Pancreas (tissue), 10 donors: ENCODE measurements around the gene RAI1. TPM values are rescaled to one million over a fixed set of nuclear protein-coding genes. Genes with fewer than 3 reads are reported as not detected.
A peak's percentile ranks its signal among the peaks of the same experiment; 100 is the strongest.

Experiments
- ATAC-seq, 4 donors: fragments of 200-7000 bp; cut with Tn5 transposase; one replicate each; pipeline versions ENCODE4 v1.8.0 to v1.9.1; 2020; ENCODE audit warnings: mild to moderate bottlenecking in 4 of 4, moderate library complexity in 4 of 4
- DNase-seq, 6 donors: peaks; one replicate each; pipeline ENCODE4 v3.0.0-alpha.2; 2020
- FAIRE-seq: peaks from 2 replicates; lab custom pipeline; 2012; peaks lifted over from hg19 to GRCh38; lab: Jason Lieb, UNC
- H3K27ac ChIP-seq, 4 donors: fragments of 200-600 bp; sonication (generic); 1 replicate in 3 of 4; 2 replicates in 1 of 4; pipeline versions ENCODE4 v1.5.0 to v1.8.0; 2020
- H3K27me3 ChIP-seq, 4 donors: fragments of 200-600 bp; one replicate each; pipeline ENCODE4 v1.8.0; 2021
- H3K36me3 ChIP-seq, 3 donors: fragments of 200-600 bp; sonication (generic) in 1 of 3; one replicate each; pipeline versions ENCODE4 v1.5.0 to v1.8.0; 2020 to 2021
- H3K4me1 ChIP-seq, 3 donors: fragments of 200-600 bp; one replicate each; pipeline ENCODE4 v1.8.0; 2021
- H3K4me3 ChIP-seq, 4 donors: fragments of 200-600 bp; sonication (generic) in 2 of 4; one replicate each; pipeline versions ENCODE4 v1.5.0 to v1.8.0; 2020 to 2021
- H3K9me3 ChIP-seq, 4 donors: fragments of 200-600 bp; one replicate each; pipeline ENCODE4 v1.8.0; 2021
- WGBS, 2 donors: extraction: QIAGEN DNeasy Blood & Tissue Kit; methylation state at CpG; one replicate each; pipeline ENCODE4 v1.1.7; 2013; 5-methylcytosine and 5-hydroxymethylcytosine counted together
- intact Hi-C, 3 donors: fragments of 100-400 bp; cut with DNase I; formaldehyde crosslinking; loops; one replicate each; pipeline versions ENCODE4 v1.11.1 to v1.14.2; 2022
- polyA plus RNA-seq, 2 donors: library from polyadenylated mRNA; stranded (reverse); fragments of 200-250 nt; gene quantifications; one replicate each; pipeline ENCODE4 v1.2.3, GENCODE V29; 2013
- total RNA-seq, 6 donors: library from RNA; stranded (reverse); fragmentation: NEBNext Ultra II Directional in 4 of 6; extraction: Animal tissue kit (Norgen Biotek cat#: 25700) in 4 of 6; gene quantifications; one replicate each; pipeline versions ENCODE4 v1.2.1 to v1.2.4, GENCODE V29; 2021 to 2023
- TF ChIP-seq, protein P1 (sequence below), 4 donors: fragments of 200-600 bp; sonication (generic) in 3 of 4; IDR thresholded peaks; one replicate each; pipeline versions ENCODE4 v1.5.0 to v1.8.0; 2021; ENCODE audit warnings: antibody characterized with exemption in 4 of 4
- donor health status: healthy with polysubstance abuse.
- donor health status: DM: no; HTN: no; CAD: no; lungs with moderate emphysema.
- donor health status: DM: no; HTN: no; CAD: no.
- donor health status: control.
- donor health status: control.
- donor health status: Bipolar disorder and iron deficiency.
- donor health status: DM: yes; HTN: yes; CAD: no.
- donor health status: DM: no; HTN: no; CAD: no.
- donor health status: DM: no; HTN: no; CAD: no.
- donor health status: DM: yes; HTN: yes; CAD: no.

Gene RAI1
- total and polyA plus RNA-seq, 8 donors = 12.1 to 23.9 (median 16.7) TPM

DNA sequence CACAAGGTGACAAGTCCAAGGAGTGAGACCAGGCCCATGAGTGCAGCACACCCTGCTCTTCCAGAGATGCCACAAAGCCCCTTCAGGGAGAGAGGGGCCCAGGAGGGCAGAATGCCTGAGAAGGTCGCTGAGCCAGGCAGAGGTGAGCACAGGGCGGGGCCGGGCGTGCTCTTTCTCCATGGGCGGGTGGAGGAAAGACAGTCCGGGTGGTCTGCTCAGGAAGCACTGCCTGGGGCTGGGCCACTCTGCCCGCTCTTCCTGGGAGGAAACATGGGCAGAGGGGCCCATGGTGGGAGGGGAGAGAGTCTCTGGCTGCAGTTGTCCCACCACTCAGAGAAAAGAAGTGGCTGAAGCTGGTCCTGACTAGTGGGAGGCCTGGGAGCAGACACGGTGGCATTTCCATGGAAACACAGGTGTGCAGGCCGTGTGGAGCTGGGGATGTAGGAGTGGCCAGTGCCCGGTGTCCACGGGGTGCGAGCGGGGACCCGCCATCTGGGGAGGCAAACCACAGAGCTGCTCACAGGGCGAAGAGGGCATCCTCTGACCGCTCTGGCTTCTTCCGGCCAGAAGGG is 165.9 kb downstream of the RAI1 start:
- intact Hi-C loops = no loop called here
- no peaks in the 10 kb centered on the region for H3K9me3 ChIP-seq
- DNase-seq (no peak), ATAC-seq (no peak), FAIRE-seq (no peak)
- no peak overlapping the region for H3K4me3 ChIP-seq
- peaks cover 0 to 8% (median 0%) of the 10 kb centered on the region in 3 donors for H3K36me3 ChIP-seq
- H3K27ac ChIP-seq = no peak overlapping the region
- TF ChIP-seq, protein P1, sequence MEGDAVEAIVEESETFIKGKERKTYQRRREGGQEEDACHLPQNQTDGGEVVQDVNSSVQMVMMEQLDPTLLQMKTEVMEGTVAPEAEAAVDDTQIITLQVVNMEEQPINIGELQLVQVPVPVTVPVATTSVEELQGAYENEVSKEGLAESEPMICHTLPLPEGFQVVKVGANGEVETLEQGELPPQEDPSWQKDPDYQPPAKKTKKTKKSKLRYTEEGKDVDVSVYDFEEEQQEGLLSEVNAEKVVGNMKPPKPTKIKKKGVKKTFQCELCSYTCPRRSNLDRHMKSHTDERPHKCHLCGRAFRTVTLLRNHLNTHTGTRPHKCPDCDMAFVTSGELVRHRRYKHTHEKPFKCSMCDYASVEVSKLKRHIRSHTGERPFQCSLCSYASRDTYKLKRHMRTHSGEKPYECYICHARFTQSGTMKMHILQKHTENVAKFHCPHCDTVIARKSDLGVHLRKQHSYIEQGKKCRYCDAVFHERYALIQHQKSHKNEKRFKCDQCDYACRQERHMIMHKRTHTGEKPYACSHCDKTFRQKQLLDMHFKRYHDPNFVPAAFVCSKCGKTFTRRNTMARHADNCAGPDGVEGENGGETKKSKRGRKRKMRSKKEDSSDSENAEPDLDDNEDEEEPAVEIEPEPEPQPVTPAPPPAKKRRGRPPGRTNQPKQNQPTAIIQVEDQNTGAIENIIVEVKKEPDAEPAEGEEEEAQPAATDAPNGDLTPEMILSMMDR (IDR thresholded peaks at IDR 0.05) = no peak
- H3K4me1 ChIP-seq = peaks cover 2 to 18% (median 6%) of the 10 kb centered on the region in 3 donors
- WGBS, 2 donors = 79 to 81% methylated on average over 17 of the region's 17 CpGs
- no peaks in the 10 kb centered on the region for H3K27me3 ChIP-seq

DNA sequence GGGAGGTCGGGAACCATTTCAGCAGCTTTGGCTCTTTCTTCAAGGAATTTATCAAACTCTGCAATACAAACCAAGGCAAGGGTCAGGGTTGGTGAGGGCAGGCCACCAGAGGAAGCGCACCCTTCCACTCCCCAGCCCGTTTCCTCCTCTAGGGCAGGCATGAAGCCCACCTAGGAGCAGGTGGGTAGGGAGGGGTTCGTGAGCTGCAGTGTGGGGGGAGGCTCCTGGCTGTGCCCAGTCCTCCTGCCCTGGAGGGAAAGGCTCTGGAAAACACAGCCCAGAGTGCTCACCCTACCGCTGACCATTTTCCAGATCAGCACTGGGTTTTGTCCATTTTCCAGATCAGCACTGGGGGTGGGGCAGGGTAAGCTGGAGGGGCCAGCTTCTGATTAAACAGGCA is 166.5 kb downstream of the RAI1 start:
- Histone ChIP-seq H3K27ac (no peak overlapping the region), H3K27me3 (no peaks in the 10 kb centered on the region), H3K4me3 (no peak overlapping the region), H3K9me3 (no peaks in the 10 kb centered on the region), H3K4me1 (peaks cover 0 to 14% (median under 1%) of the 10 kb centered on the region in 3 donors), H3K36me3 (peaks cover 0 to 8% (median 0%) of the 10 kb centered on the region in 3 donors)
- TF ChIP-seq, protein P1 (IDR thresholded peaks at IDR 0.05) = no peak
- no peak for FAIRE-seq
- 93 to 96% methylated on average over 5 of the region's 5 CpGs for WGBS, 2 donors
- DNase-seq = no peak
- ATAC-seq = no peak
- intact Hi-C loops = no loop called here

DNA sequence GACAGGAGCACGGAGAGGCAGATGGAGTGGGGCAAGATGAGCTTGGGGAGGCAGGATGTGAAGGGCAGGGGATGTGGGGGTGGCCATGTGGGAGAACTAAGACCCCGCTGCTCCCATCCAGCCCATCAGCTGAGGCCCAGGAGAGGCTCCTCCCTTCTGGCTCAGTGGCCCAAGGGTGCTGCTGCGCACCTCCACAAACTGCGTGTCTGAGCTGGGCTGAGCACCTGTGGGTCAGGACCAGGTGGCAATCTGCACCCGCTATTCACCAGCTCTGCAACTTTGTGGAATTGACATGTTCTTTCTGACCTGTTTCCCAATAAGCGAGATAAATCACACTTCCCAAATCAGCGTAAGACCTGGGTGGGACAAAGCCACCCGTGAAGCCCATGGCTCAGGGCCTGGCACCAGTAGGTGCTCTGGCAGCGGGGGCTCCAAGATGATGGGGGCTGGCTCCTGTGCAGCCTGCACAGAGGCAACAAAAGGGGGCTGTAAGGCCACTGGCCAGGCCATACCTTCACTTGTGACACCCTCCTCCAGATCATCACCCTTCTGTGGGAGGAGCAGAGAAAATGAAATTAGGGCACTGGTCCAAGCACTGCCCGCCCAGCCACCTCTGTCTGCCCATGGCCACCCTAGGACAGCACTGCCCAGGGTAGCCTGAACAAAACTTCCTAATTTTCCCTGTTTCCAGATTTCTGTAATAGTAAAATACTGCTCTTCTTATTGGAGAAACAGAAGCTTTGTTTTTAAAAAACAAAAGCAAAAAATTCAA is 167.2 kb downstream of the RAI1 start:
- TF ChIP-seq, protein P1 (IDR thresholded peaks at IDR 0.05) = no peak
- ATAC-seq = peak in 1 of 4 donors; percentile 13
- peaks cover 0 to 14% (median 0%) of the 10 kb centered on the region in 3 donors for H3K4me1 ChIP-seq
- intact Hi-C loops = no loop called here
- peaks cover 0 to 8% (median 0%) of the 10 kb centered on the region in 3 donors for H3K36me3 ChIP-seq
- H3K4me3 ChIP-seq = no peak overlapping the region
- no peak for FAIRE-seq
- no peaks in the 10 kb centered on the region for H3K27me3 ChIP-seq
- H3K9me3 ChIP-seq = no peaks in the 10 kb centered on the region
- peak overlapping the region in 1 of 4 donors; percentile 56 for H3K27ac ChIP-seq
- no peak for DNase-seq
- 91 to 96% methylated on average over 9 to 10 of the region's 10 CpGs for WGBS, 2 donors

DNA sequence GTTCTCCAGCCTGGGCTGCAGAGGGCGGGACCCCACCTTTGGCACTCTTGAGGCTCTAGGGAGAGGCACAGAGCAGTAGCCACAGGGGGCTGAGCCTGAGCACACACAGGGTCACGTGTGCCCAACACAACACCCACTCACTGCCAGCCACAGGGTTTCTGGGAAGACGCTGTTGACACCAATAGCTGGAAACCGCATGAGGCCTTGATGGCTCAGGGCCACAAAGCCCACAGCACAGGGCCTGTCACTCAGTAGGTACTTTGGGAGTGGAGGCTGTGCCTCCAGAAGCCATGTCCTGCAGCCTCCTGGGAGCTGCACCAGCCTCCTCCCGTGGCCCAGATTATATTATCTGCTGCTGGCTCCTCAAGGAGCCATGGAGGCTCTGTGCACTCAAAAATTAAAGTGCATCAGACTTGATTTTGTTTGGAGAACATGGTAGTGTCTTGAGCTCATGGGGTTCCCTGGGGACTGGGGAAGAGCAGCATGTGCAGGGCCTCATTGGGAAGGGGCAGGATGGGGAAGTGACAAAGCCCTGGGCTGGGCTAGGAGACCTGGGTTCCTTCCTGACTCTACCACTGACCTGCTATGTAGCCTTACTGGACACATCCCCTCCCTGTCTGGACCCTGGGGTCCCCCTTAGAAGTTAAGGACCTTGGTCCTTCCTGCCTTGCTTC is 168.0 kb downstream of the RAI1 start:
- Histone ChIP-seq H3K27ac (peak overlapping the region in 2 of 4 donors; percentile 47 to 56), H3K4me1 (peaks cover 0 to 14% (median 0%) of the 10 kb centered on the region in 3 donors), H3K4me3 (no peak overlapping the region), H3K27me3 (no peaks in the 10 kb centered on the region), H3K36me3 (peaks cover 0 to 8% (median 0%) of the 10 kb centered on the region in 3 donors), H3K9me3 (no peaks in the 10 kb centered on the region)
- ATAC-seq (peak in 3 of 4 donors; percentile 37 to 85 (median 71)), FAIRE-seq (no peak), DNase-seq (peak in 1 of 6 donors; percentile 74)
- TF ChIP-seq, protein P1 (IDR thresholded peaks at IDR 0.05) = no peak
- intact Hi-C loops = no loop called here
- 73 to 76% methylated on average over 5 of the region's 5 CpGs for WGBS, 2 donors
